ENCODE results near the gene PLA2G6.

The PLA2G6 gene

GRCh38 chr22:38181453-38182200 is at the start of gene PLA2G6:
PLA2G6 (minus strand) TSS chr22:38181830; CDS start chr22:38169426, 12,404 bp downstream.
- DNase-seq = peak; percentile 89 to 99 (median 98)

- DNase-seq = no peak
These were observed 49.3 kb upstream of the PLA2G6 start for GRCh38 chr22:38230916-38231315.

GRCh38 chr22:38230108-38230825 is 48.6 kb upstream of the PLA2G6 start:
- DNase-seq = peak in 1 of 14 donors; percentile 35

GRCh38 chr22:38228873-38229740 is 47.5 kb upstream of the PLA2G6 start:
- DNase-seq = peak in 1 of 14 donors; percentile 53

- peak in 1 of 14 donors; percentile 52 for DNase-seq
These were observed 46.8 kb upstream of the PLA2G6 start for GRCh38 chr22:38228326-38228872.

GRCh38 chr22:38226853-38227649 is 45.4 kb upstream of the PLA2G6 start:
- DNase-seq = no peak

GRCh38 chr22:38223289-38223960 is 41.8 kb upstream of the PLA2G6 start:
- DNase-seq = peak in 6 of 14 donors; percentile 7 to 65 (median 35)

- no peak for DNase-seq
These were observed 41.1 kb upstream of the PLA2G6 start for GRCh38 chr22:38222797-38223119.

- DNase-seq = no peak
These were observed 40.5 kb upstream of the PLA2G6 start for GRCh38 chr22:38221908-38222796.

- DNase-seq = no peak
These were observed 39.8 kb upstream of the PLA2G6 start for GRCh38 chr22:38221407-38221806.

- no peak for DNase-seq
These were observed 39.2 kb upstream of the PLA2G6 start for GRCh38 chr22:38220653-38221386.

GRCh38 chr22:38220163-38220562 is 38.5 kb upstream of the PLA2G6 start:
- DNase-seq = no peak

GRCh38 chr22:38219632-38220031 is 38.0 kb upstream of the PLA2G6 start:
- DNase-seq = peak in 1 of 14 donors; percentile 58

GRCh38 chr22:38218661-38219622 is 37.3 kb upstream of the PLA2G6 start:
- DNase-seq = no peak

- no peak for DNase-seq
These were observed 33.8 kb upstream of the PLA2G6 start for GRCh38 chr22:38215156-38216038.

GRCh38 chr22:38214302-38215056 is 32.8 kb upstream of the PLA2G6 start:
- DNase-seq = peak in 4 of 14 donors; percentile 18 to 66 (median 48)

Data from C1 segment of cervical spinal cord (tissue), 14 donors.